HUES64 (cell line): ENCODE measurements around the gene EEFSEC.

Experiments
- H3K27ac ChIP-seq: 2 replicates; pipeline ENCODE4 v1.7.0; 2013; ENCODE audit warnings: low read depth, low read length, inconsistent platforms
- H3K27me3 ChIP-seq: 2 replicates; pipeline ENCODE4 v1.6.1; 2013; ENCODE audit warnings: mild to moderate bottlenecking, low read length; ENCODE audit not compliant: insufficient read depth
- H3K36me3 ChIP-seq: 2 replicates; pipeline ENCODE4 v1.6.1; 2013; ENCODE audit warnings: mild to moderate bottlenecking, low read length; ENCODE audit not compliant: insufficient read depth
- H3K4me1 ChIP-seq: 2 replicates; pipeline ENCODE4 v1.6.1; 2013; ENCODE audit warnings: mild to moderate bottlenecking, low read length, moderate library complexity; ENCODE audit not compliant: insufficient read depth
- H3K4me3 ChIP-seq: 2 replicates; pipeline ENCODE4 v1.5.1; 2013; ENCODE audit warnings: mild to moderate bottlenecking, low read length, moderate library complexity
- H3K9ac ChIP-seq: 2 replicates; pipeline ENCODE4 v1.6.1; 2013; ENCODE audit warnings: mild to moderate bottlenecking, low read depth, low read length
- H3K9me3 ChIP-seq: 2 replicates; pipeline ENCODE4 v1.6.1; 2013; ENCODE audit warnings: low read depth, low read length; ENCODE audit not compliant: insufficient read depth
- WGBS: fragments of 150-250, 120-280 bp; methylation state at CpG from one replicate; pipeline ENCODE4 v1.1.7; 2013; ENCODE audit warnings: missing lambda C conversion rate; 5-methylcytosine and 5-hydroxymethylcytosine counted together

Gene EEFSEC

DNA sequence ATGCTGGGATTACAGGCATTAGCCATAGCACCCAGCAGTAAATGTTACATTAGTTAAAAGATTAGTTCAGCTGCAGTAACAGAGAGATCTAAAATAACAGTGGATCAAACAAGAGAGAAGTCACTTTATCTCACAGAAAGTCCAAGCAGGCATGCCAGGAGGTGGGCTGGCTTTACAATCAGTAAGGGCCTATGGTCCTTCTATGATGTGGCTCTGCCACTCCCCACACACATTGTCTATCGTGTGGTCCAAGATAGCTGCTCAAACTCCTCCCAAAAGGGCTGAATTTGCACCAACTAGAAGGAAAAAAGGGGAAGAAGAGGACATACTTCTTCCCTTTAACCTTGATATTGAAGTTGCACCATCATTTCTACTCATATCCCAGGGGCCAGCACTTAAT lies 25.0 kb upstream of the EEFSEC start:
- Histone ChIP-seq H3K27me3 (peaks cover 14% of the 10 kb centered on the region; the same call in 1 of the 2 replicates), H3K9ac (no peak overlapping the region), H3K4me1 (no peaks in the 10 kb centered on the region), H3K36me3 (no peaks in the 10 kb centered on the region), H3K27ac (no peak overlapping the region), H3K9me3 (no peaks in the 10 kb centered on the region), H3K4me3 (no peak overlapping the region)
- 64% methylated on average over 1 of the region's 1 CpG for WGBS

DNA sequence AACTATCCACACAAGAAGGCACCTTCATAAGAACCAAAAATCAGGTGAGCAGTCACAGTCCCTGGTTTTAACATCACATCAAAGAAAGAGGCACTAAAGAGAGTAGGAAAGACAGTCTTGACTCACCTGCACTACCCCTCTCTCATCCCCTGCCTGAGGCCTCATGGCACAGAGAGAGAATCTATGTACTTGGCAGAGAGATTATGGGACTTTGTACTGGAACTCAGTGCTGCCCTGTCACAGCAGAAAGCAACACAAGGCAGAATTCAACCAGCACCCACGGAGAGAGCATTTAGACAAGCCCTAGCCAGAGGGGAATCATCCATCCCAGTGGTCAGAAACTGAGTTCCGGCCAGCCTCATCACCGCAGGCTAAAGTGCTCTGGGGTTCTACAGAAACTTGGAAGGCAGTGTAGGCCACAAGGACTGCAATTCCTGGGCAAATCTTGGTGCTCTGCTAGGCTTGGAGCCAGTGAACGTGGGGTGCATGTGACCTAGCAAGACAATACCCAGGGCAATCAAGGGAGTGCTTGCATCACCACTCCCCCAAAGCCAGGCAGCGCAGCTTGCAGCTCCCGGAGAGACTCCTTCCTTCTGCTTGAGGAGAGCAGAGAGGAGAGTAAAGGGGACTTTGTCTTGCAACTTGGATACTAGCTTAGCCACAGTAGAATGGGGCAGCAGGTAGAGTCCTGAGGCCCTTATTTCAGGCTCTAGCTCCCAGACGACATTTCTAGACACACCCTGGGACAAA lies 21.2 kb upstream of the EEFSEC start:
- Histone ChIP-seq H3K36me3 (no peaks in the 10 kb centered on the region), H3K27ac (no peak overlapping the region), H3K4me3 (no peak overlapping the region), H3K4me1 (no peaks in the 10 kb centered on the region), H3K9ac (no peak overlapping the region), H3K9me3 (no peaks in the 10 kb centered on the region), H3K27me3 (peaks cover 18% of the 10 kb centered on the region; the same call in 1 of the 2 replicates)
- 87% methylated on average over 7 of the region's 7 CpGs for WGBS

DNA sequence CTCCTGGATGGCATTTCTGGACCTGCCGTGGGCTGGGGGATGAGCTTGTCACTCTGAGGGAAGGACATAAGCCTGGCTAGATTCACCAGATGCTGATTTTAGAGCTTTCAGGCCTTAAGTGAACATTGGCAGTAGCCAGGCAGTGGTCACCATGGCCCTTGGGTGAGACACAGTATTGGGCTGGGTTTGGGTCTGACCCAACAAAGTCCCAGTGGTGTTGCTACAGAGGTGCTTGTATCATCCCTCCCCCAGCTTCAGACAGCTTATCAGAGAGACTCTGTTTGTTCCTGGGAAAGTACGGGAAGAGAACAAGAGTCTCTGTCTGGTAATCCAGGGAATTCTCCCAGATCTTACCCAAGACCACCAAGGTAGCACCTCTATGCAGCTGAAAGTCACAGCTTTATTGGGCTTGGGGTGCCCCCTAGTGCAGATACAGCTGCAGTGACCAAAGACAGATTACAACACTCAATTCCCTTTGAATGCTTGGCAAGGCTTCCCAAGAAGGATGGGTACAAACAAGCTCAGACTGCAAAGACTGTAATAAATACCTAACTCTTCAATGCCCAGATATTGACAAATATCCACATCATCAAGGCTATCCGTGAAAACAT lies 19.9 kb upstream of the EEFSEC start:
- Histone ChIP-seq H3K9ac (no peak overlapping the region), H3K4me3 (no peak overlapping the region), H3K27me3 (peaks cover 28% of the 10 kb centered on the region; the same call in 1 of the 2 replicates), H3K36me3 (no peaks in the 10 kb centered on the region), H3K9me3 (no peaks in the 10 kb centered on the region), H3K27ac (no peak overlapping the region), H3K4me1 (no peaks in the 10 kb centered on the region)
- 59% methylated on average over 3 of the region's 3 CpGs for WGBS

DNA sequence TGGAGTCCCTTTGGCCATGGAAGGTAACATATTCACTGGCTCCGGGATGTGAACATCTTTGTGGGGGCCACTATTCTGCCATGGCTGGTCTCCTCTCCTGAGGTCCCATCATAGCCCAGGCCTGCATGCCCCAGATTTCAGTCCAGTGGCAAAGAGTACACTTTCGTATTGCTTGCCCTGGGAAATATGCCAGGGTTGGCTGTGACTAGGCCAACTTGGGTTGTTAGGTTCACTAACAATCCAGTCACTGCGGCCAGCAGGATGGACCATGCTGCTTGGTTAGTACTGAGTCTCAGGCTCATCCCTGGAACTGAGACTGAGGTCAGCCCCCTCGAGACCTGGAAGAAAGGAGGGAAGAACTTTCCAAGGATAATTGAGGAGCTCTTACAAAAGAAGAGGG lies 9.8 kb upstream of the EEFSEC start:
- H3K27ac ChIP-seq, result no peak overlapping the region

DNA sequence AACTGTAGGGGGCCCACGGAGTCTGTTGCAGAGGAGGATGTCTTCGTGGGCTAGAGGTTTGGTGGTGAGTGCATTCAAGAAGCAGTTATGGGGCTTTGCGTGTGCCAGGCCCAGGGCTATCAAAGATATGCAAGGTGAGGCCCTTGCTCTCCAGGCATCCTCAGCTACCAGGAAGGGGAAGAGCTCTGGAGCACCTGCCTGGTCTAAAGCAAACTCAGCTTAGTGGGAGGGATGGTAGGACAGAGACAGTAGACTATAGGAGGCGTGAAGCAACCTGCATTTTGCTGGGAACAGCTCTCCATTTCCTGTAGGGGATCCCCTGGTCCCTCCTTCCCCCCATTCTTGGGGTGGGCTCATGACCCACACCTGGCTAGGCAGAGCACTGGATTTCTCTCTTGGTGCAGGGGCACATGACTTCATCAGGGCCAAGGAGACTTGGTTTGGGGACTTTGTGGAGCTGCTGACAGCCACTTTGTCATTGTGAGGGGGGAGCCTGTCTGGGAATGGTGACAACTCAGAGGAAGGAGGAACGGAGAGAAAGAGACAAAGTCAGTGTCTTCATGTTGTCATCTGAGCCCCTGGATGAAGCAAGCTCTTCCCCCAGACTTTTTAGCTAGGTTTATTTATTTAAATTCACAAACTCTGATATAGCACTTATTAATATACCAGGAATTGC lies 8.6 kb upstream of the EEFSEC start:
- no peak overlapping the region for H3K27ac ChIP-seq
- H3K36me3 ChIP-seq, result no peaks in the 10 kb centered on the region
- 66% methylated on average over 5 of the region's 5 CpGs for WGBS
- no peak overlapping the region for H3K4me3 ChIP-seq
- H3K9me3 ChIP-seq, result no peaks in the 10 kb centered on the region
- no peak overlapping the region; the same call in 1 of the 2 replicates for H3K9ac ChIP-seq
- peaks cover 15% of the 10 kb centered on the region for H3K27me3 ChIP-seq
- no peaks in the 10 kb centered on the region for H3K4me1 ChIP-seq

More for the DNA sequence above, 9.8 kb upstream of the EEFSEC start:
- Histone ChIP-seq H3K9ac (no peak overlapping the region), H3K4me3 (no peak overlapping the region), H3K27me3 (peaks cover 22% of the 10 kb centered on the region), H3K4me1 (no peaks in the 10 kb centered on the region), H3K9me3 (no peaks in the 10 kb centered on the region), H3K36me3 (no peaks in the 10 kb centered on the region)
- 91% methylated on average over 4 of the region's 4 CpGs for WGBS

DNA sequence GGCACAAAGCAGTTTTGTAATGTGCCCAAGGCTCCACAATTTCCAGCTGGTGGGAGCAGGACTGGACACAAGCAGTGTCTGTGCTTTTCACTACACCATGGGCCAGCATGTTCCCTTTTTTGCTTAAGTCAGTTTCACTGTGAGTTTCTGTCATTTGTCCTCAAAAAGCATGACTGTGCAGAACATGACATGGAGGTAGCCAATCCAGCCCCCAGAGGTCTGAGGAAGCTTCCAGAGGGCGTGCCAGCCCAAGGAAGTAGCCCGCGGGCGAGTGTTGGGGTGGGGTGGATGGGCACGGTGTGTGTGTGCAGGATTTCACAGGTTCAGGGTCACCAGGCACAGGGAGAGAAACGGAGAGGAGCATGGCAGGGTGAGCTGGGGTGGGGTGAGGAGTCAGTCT lies 8.0 kb upstream of the EEFSEC start:
- peaks cover 11% of the 10 kb centered on the region for H3K27me3 ChIP-seq
- no peak overlapping the region for H3K27ac ChIP-seq
- H3K4me1 ChIP-seq, result no peaks in the 10 kb centered on the region
- no peak overlapping the region for H3K9ac ChIP-seq
- no peaks in the 10 kb centered on the region for H3K9me3 ChIP-seq
- no peak overlapping the region for H3K4me3 ChIP-seq
- WGBS, result 86% methylated on average over 6 of the region's 6 CpGs
- no peaks in the 10 kb centered on the region for H3K36me3 ChIP-seq

DNA sequence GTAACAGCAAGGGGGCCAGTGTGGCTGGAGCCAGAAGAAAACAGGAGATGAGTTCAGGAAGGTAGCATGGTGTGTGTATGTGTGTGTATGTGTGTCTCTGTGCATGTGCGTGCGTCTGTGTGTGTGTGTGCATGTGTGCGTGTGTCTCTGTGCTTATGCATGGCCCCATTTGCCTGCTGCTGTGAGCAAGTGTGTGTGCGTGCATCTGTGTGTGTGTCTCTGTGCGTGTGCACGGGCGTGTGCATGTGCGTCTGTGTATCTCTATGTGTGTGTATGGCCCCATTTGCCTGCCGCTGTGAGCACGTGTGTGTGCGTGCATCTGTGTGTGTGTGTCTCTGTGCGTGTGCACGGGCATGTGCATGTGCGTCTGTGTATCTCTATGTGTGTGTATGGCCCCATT lies 7.1 kb upstream of the EEFSEC start:
- H3K27ac ChIP-seq, result no peak overlapping the region
- 96% methylated on average over 14 of the region's 14 CpGs for WGBS
- H3K36me3 ChIP-seq, result no peaks in the 10 kb centered on the region
- H3K9ac ChIP-seq, result no peak overlapping the region
- no peaks in the 10 kb centered on the region for H3K9me3 ChIP-seq
- H3K4me3 ChIP-seq, result no peak overlapping the region
- H3K27me3 ChIP-seq, result peaks cover 8% of the 10 kb centered on the region
- no peaks in the 10 kb centered on the region for H3K4me1 ChIP-seq

DNA sequence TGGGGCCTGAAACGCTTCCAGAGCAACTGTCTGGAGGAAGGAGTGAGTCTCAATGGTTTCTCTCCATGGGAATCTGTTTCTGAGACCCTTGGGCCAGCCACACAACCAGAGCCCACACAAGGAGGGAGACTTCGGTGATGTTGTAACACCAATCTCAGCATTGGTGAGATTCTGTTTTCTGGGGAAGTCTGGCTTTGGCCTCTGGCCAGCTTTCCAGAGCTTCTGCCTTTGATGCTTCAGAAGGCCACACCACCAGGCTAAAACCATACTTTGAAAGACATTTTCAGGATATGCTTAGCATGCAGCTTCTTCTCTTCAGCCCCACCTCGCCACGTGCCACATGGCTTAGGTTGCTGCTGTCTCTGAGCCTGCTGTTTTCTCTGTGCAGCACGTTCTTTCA lies 3.6 kb upstream of the EEFSEC start:
- Histone ChIP-seq H3K9me3 (no peaks in the 10 kb centered on the region), H3K27ac (no peak overlapping the region), H3K36me3 (no peaks in the 10 kb centered on the region), H3K4me3 (no peak overlapping the region), H3K4me1 (no peaks in the 10 kb centered on the region), H3K27me3 (peaks cover 17% of the 10 kb centered on the region), H3K9ac (no peak overlapping the region)
- 83% methylated on average over 5 of the region's 5 CpGs for WGBS

DNA sequence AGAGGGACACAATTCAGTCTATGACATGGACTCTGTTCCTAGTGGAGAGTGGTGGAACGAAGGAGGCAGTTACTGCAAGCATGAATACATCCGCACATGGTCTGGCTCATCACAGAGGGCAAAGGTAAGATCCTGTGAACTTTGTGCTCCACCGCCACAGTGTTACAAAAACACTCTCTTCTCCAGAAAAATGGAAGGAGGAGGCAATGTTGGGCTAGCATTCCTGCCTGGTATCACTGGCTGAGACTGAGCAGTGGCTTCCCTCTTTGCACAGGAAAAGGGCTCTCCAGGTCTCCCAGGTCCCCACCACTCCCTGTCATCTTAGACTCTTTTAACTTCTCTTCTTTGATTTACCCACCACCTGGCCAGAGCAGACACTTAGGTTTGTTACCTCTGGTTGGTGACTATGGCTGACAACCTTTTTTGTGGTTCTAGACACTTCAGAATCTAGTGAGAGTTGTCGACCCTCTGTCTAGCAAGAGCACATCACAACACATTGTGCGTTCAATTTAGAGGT lies 1.5 kb upstream of the EEFSEC start:
- Histone ChIP-seq H3K9ac (no peak overlapping the region), H3K27me3 (peaks cover 14% of the 10 kb centered on the region), H3K9me3 (no peaks in the 10 kb centered on the region), H3K4me3 (no peak overlapping the region), H3K27ac (no peak overlapping the region), H3K36me3 (0 out of 2 replicates have a peak, but pooled peaks cover 4% of the 10 kb centered on the region), H3K4me1 (no peaks in the 10 kb centered on the region)
- 92% methylated on average over 5 of the region's 5 CpGs for WGBS

DNA sequence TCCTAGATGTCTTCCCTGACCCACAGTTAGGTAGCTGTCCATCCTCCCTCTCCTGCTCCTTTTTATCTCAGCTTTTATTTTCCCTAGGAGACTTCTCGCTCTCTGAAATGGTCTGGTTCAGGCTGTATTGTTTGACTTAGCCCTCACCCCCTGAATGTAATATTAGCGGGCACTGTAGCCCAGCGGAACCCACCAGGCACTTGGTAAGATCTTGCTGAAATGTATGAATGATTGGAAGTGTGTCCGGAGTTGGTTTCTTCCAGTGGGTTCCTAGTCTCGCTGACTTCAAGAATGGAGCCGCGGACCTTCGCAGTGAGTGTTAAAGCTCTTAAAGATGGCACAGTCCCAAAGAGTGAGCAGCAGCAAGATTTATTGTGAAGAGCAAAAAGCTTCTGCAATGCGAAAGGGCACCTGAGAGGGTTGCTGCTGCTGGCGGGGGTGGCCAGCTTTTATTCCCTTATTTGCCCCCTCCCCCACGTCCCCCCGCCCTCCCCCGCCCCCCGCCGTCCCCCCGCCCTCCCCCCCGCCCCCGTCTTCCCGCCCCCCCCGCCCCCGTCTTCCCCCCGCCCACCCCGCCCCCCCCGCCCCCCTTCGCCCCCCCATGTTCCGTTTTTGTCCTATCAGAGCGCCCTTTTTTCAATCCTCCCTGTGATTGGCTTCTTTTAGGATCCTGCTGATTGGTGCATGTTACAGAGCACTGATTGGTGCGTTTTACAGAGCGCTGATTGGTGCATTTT lies 694 bp upstream of the EEFSEC start:
- H3K9ac ChIP-seq, result peak overlapping the region; percentile 86
- peaks cover 14% of the 10 kb centered on the region for H3K27me3 ChIP-seq
- peak overlapping the region; percentile 91 for H3K4me3 ChIP-seq
- H3K36me3 ChIP-seq, result peaks cover 12% of the 10 kb centered on the region; the same call in 1 of the 2 replicates
- no peaks in the 10 kb centered on the region for H3K4me1 ChIP-seq
- no peak overlapping the region for H3K27ac ChIP-seq
- WGBS, result 75% methylated on average over 12 of the region's 29 CpGs
- H3K9me3 ChIP-seq, result no peaks in the 10 kb centered on the region
